ENCODE measurements around the gene B3GNT3. TPM values are rescaled to one million over a fixed set of nuclear protein-coding genes. Genes with fewer than 3 reads are reported as not detected.

B3GNT3 gene
- total and polyA plus RNA-seq, 2 of the 8 experiments (the other 6 are each of a cell fraction or from before 2014, with no cell fraction given) = 1.5 TPM

GRCh38 chr19:17752865-17753639, 41.9 kb upstream of the B3GNT3 start:
- H4K8ac ChIP-seq (ENCODE audit: extremely low read depth, insufficient read depth, low read length) = no peak overlapping the region
- peaks cover under 1% of the 10 kb centered on the region; the same call in 1 of the 2 replicates for H3K23me2 ChIP-seq (ENCODE audit: low read depth, low read length)
- POLR2A ChIA-PET (ENCODE audit: partially characterized antibody) = interaction anchor here (0.6 to 4.2 kb wide), 7 partner anchors 9 to 337 kb away, joined by 3 to 21 read pairs (median 3); no protein-coding TSS in a partner anchor
- no peak overlapping the region for H3K18ac ChIP-seq (ENCODE audit: extremely low read depth, low read length)
- TF ChIP-seq POLR2A (IDR thresholded peaks at IDR 0.05; ENCODE audit: control extremely low read depth in 1 of 2, low read depth in 2 of 2, low read length in 2 of 2) = no peak
- TF ChIP-seq JUN (IDR thresholded peaks at IDR 0.05; ENCODE audit: low read depth, low read length) = no peak
- no peak overlapping the region for H3K4ac ChIP-seq (replicated peaks; ENCODE audit: insufficient read length, low read depth, low read length)
- no peak overlapping the region for H2AFZ ChIP-seq (ENCODE audit: low read length)
- DNase-seq (ENCODE audit: low read depth in 1 of 2, low spot score in 2 of 2) = no peak
- H3K79me1 ChIP-seq (ENCODE audit: low read depth, low read length) = no peaks in the 10 kb centered on the region; the same call in 1 of the 2 replicates
- no peaks in the 10 kb centered on the region for H3K79me2 ChIP-seq (ENCODE audit: control insufficient read depth in 1 of 2, insufficient read depth in 2 of 2, low read length in 2 of 2)
- no peak overlapping the region for H3K56ac ChIP-seq (replicated peaks; ENCODE audit: insufficient read length, low read depth, low read length)
- CTCF ChIA-PET (ENCODE audit: partially characterized antibody) = interaction anchor here (0.6 to 4.1 kb wide), 11 partner anchors 9 to 50 kb away, joined by 3 to 18 read pairs (median 5); no protein-coding TSS in a partner anchor
- no peak overlapping the region for H2BK12ac ChIP-seq (ENCODE audit: low read depth, low read length)
- 90% methylated on average over 7 of the region's 7 CpGs; no CpG with 5 or more reads in 1 of the 2 experiments for WGBS, 2 experiments (ENCODE audit: extremely low coverage in 1 of 2, insufficient coverage in 1 of 2, insufficient read length in 1 of 2, insufficient replicate concordance in 2 of 2, low coverage in 1 of 2, low lambda C conversion rate in 2 of 2, missing lambda C conversion rate in 1 of 2)
- FAIRE-seq = no peak
- H3K27ac ChIP-seq (ENCODE audit: low read depth, low read length) = no peak overlapping the region
- no peaks in the 10 kb centered on the region for H3K27me3 ChIP-seq (replicated peaks in 1 of 4; ENCODE audit: control insufficient read depth in 3 of 4, extremely low read depth in 1 of 4, insufficient read depth in 3 of 4, low read length in 3 of 4)
- H4K20me1 ChIP-seq (replicated peaks in 1 of 2; ENCODE audit: control insufficient read depth in 1 of 2, insufficient read depth in 2 of 2, low read length in 2 of 2) = peaks cover 0 to 3% of the 10 kb centered on the region in 2 experiments
- H3K23ac ChIP-seq (ENCODE audit: insufficient read length) = no peak overlapping the region
- no peak overlapping the region for H2BK120ac ChIP-seq (replicated peaks; ENCODE audit: low read depth, low read length)
- no peak overlapping the region for H2BK15ac ChIP-seq (ENCODE audit: low read length)
- H3K9ac ChIP-seq (replicated peaks in 1 of 4; ENCODE audit: extremely low read depth in 1 of 4, low read depth in 3 of 4, low read length in 3 of 4) = no peak overlapping the region
- no peak overlapping the region for H2BK20ac ChIP-seq (ENCODE audit: low read length)
- H3K4me2 ChIP-seq (ENCODE audit: insufficient read depth in 1 of 2, low read depth in 2 of 2, low read length in 2 of 2) = no peak overlapping the region
- peaks cover 0 to 9% (median 0%) of the 10 kb centered on the region in 4 experiments; a peak in 1 of 7 replicates for H3K4me1 ChIP-seq (replicated peaks in 1 of 4; ENCODE audit: control insufficient read depth in 3 of 4, insufficient read depth in 4 of 4, low read length in 3 of 4)
- H2BK5ac ChIP-seq (ENCODE audit: low read depth, low read length) = no peak overlapping the region
- H3K14ac ChIP-seq (ENCODE audit: insufficient read length) = no peak overlapping the region
- H3K9me3 ChIP-seq (ENCODE audit: insufficient read depth in 2 of 2, low read depth in 1 of 2, low read length in 1 of 2) = no peaks in the 10 kb centered on the region
- no peak overlapping the region for H3K4me3 ChIP-seq (ENCODE audit: extremely low read depth in 1 of 4, insufficient read depth in 2 of 4, low read depth in 3 of 4, low read length in 4 of 4)
- H3K36me3 ChIP-seq (ENCODE audit: control insufficient read depth in 2 of 4, insufficient read depth in 4 of 4, low read length in 3 of 4) = no peaks in the 10 kb centered on the region
- H4K5ac ChIP-seq (ENCODE audit: insufficient read length, low read depth, low read length) = no peak overlapping the region
- H4K91ac ChIP-seq (replicated peaks; ENCODE audit: insufficient read length, low read length) = no peak overlapping the region
- no peak overlapping the region for H2AK5ac ChIP-seq (ENCODE audit: low read depth, low read length)
